Measurements from ENCODE around the gene CDC34.

Gene CDC34

DNA sequence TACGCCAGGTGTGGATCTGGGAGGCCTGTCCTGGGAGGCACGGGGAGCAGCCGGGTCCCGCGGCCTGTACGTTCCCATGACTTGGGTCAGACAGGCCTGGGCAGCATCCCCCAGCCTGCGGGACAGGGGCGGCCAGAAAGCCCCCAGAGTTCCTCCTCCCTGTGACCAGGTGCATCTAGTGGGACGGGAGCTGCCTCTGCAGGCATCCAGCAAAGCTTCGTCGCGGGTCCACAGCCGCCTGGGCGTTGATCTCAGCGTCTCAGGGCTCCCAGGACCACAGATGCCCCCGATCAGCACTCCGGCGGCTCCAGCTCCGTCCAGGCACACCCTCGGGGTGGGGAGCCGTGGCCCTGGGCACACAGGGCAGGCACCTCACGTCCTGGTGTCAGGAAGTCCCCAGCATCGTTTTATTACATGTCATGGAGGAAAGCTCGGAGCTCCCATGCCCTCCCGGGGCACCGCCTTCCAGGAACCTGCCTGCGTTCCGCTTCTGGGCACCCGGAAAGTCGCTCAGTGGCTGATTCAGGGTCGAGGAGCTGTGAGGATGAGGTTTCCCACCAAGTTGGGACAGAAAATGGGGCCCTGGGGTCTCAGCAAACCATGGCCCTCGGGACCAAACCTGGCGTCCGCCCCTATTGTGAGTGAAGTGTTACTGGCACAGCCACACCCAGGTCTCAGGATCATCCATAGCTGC, 10.8 kb downstream of the CDC34 start:
- no peak for DNase-seq (ENCODE audit: low read depth, low spot score)

DNA sequence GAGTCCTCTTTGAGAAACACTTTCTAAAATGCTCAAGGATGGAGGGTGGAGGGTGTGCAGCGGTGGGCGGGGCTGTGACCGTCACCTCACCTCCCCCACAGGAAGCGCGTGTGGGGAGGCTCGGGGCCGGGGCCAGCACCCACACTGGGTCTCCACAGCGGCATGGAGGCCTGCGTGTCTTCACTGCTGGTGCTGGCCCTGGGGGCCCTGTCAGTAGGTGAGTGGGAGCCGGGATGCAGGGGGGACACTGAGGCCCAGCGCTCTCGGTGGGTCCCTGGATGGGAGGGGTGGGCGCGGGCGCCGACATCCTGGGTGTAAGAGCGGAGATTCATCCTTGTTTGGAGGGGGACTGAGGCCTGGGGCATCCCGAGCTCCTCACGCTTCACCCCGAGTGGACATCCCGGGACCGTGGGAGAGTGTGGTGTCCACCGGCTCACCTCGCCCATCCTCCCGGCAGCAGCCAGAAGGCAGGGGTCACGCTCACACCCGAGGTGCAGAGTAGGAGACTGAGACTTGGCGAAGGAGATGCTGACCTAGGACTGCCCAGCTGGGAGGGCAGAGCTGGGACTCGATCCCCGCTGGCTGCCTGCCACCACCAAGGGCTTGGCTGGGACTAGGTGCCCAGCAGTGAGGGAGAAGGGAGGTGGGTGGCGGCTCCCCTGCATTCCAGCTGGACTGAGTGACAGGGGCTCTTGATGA, 12.5 kb downstream of the CDC34 start, which contains the start of gene GZMM:
TSS of gene GZMM (plus strand) at position 144 of the 699 bp plus-strand sequence. CDS start at position 163, 19 bp downstream.
- DNase-seq (ENCODE audit: low read depth, low spot score) = no peak

GRCh38 chr19:547117-547516, 15.6 kb downstream of the CDC34 start:
- no peak for DNase-seq (ENCODE audit: low read depth, low spot score)

- DNase-seq (ENCODE audit: low read depth, low spot score) = no peak
These were observed 16.5 kb downstream of the CDC34 start for GRCh38 chr19:547836-548720.

DNA sequence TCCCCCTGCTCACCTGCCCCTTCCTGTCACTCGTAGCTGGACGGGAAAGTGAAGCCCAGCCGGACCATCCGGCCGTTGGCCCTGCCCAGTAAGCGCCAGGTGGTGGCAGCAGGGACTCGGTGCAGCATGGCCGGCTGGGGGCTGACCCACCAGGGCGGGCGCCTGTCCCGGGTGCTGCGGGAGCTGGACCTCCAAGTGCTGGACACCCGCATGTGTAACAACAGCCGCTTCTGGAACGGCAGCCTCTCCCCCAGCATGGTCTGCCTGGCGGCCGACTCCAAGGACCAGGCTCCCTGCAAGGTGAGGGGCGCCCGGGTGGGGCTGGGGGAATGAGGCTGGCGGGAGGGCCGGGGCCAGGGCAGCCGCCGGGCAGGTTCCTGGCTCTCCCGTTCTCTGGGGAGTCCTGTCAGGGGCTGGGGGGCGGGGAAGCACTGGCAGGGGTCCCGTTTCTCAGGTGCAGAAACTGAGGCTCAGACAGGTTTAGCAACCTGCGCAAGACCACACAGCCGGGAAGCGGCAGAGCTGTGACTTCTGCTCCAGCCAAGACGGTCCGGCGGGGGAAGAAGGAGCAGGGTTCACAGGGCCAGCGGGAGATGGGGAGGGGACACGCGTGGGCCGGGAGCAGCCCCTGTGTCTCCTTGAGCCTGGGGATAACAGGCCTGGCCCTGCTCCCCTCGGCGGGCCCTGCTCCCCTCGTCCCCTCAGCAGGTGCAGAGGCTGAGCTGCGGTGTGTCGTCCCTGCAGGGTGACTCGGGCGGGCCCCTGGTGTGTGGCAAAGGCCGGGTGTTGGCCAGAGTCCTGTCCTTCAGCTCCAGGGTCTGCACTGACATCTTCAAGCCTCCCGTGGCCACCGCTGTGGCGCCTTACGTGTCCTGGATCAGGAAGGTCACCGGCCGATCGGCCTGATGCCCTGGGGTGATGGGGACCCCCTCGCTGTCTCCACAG, 17.6 kb downstream of the CDC34 start:
- DNase-seq (ENCODE audit: low read depth, low spot score) = no peak

GRCh38 chr19:554817-555216, 23.3 kb downstream of the CDC34 start:
- no peak for DNase-seq (ENCODE audit: low read depth, low spot score)

- no peak for DNase-seq (ENCODE audit: low read depth, low spot score)
These were observed 23.9 kb downstream of the CDC34 start for GRCh38 chr19:555474-555808.

DNA sequence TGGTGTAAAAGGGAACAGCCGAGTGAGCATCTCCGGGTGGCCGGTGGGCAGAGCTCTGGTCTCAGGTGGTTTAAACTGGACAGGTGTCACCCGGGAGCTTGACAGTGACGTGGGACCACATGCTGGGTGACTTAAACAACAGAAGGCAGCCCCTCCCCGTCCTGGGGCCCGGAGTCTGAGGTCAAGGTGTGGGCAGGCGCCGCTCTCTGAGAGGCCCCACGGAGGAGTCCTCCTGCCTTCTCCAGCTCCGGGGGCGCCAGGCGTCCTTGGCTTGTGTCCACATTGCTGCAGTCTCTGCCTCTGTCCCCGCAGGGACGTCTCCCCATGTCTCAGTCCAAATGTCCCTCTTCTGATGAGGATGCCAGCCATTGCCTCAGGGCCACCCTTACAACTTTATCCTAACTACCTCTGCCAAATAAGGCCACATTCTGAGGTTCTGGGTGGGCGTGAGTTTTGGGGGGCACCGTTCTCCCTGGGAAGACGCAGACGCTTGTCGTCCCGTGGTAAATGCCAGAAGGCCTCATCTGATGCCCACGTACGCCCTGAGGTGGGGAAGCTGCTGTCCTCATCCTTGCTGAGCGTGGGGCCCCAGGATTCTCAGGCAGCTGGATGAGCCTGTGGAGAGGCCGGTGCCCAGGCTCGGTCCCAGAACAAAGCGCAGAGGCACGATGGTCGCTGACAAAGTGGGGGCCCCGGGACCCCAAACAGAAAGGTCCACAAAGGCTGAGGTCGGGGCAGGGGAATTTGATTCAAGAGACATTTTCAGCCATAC, 25.2 kb downstream of the CDC34 start:
- DNase-seq (ENCODE audit: low read depth, low spot score) = no peak

GRCh38 chr19:558770-559439, 27.3 kb downstream of the CDC34 start:
- no peak for DNase-seq (ENCODE audit: low read depth, low spot score)

DNA sequence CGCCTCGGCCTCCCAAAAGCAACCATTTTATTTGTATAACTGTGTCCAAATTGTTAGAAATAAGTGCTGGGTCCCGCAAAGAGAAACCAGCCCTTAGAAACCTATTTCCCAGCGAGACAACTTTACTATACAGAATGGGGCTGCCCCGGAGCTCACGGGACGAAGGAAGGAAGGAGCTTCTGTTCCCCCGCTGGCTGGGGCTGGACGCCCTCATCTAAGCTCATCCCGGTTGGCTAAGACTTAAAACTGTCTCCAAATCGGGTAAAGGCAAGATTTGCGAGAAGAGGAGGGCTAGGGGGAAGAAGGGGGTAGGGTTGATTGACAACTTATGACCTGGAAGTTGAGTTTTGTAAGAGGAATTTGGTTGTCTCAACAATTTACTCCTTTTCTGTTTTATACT, 28.6 kb downstream of the CDC34 start:
- DNase-seq (ENCODE audit: low read depth, low spot score) = no peak

DNA sequence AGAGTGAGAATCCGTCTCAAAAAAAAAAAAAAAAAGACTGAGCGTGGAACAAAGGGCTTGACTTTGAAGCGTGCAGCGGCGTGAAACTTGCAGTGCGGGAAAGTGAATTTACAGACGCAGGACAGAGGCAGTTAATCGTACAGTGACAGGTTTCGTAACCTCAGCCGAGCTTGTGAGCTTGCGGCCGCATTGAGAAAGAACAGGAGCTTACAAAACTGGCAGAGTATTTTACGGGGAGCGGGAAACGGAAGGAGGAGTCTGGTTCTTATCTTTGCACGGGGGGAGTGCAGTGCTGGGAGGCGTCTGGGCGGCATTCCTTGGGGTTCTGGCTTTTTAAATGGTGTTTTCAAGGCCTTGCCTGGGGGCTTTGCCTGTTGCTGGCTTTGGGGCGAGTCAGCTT, 34.8 kb downstream of the CDC34 start:
- DNase-seq (ENCODE audit: low read depth, low spot score) = no peak

- DNase-seq (ENCODE audit: low read depth, low spot score) = no peak
These were observed 35.3 kb downstream of the CDC34 start for GRCh38 chr19:566844-567243.

- DNase-seq (ENCODE audit: low read depth, low spot score) = no peak
These were observed 35.8 kb downstream of the CDC34 start for GRCh38 chr19:567296-567900.

- DNase-seq (ENCODE audit: low read depth, low spot score) = no peak
These were observed 38.7 kb downstream of the CDC34 start for GRCh38 chr19:570251-570686.

DNA sequence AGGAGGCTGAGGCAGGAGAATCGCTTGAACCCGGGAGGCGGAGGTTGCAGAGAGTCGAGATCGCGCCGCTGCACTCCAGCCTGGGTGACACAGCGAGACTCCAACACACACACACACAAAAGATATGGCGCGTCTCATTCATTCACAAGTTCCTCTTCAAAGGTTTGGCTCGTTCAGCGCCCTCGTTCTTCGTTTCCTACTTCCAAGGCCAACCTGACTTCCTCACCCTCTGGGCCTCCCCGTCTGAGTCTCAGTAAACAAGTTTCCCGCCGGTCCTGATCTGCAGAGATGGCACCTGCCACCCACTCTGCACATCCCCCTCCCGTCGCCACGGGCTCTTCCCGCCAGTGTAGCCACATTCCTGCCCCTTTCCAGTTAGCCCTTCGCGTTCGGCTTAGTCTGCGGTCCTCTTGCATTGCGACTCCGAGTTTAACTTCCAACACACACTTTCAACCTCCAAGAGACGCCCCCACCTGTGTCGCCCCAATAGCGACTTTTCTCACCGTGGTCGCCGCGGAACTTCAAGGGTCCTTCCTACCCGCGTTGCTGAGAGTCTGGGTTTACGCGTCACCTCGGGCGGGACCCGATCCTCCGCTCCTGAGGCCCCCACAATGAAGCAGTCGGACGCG, 39.5 kb downstream of the CDC34 start:
- DNase-seq (ENCODE audit: low read depth, low spot score) = no peak

GRCh38 chr19:571566-571974, 40.0 kb downstream of the CDC34 start:
- DNase-seq (ENCODE audit: low read depth, low spot score) = no peak

GRCh38 chr19:572140-572742, 40.7 kb downstream of the CDC34 start, which contains the start of gene BSG:
TSS of gene BSG (plus strand) at chr19:572596. CDS start at chr19:572635, 39 bp downstream.
- peak; percentile 91 for DNase-seq (ENCODE audit: low read depth, low spot score)

DNA sequence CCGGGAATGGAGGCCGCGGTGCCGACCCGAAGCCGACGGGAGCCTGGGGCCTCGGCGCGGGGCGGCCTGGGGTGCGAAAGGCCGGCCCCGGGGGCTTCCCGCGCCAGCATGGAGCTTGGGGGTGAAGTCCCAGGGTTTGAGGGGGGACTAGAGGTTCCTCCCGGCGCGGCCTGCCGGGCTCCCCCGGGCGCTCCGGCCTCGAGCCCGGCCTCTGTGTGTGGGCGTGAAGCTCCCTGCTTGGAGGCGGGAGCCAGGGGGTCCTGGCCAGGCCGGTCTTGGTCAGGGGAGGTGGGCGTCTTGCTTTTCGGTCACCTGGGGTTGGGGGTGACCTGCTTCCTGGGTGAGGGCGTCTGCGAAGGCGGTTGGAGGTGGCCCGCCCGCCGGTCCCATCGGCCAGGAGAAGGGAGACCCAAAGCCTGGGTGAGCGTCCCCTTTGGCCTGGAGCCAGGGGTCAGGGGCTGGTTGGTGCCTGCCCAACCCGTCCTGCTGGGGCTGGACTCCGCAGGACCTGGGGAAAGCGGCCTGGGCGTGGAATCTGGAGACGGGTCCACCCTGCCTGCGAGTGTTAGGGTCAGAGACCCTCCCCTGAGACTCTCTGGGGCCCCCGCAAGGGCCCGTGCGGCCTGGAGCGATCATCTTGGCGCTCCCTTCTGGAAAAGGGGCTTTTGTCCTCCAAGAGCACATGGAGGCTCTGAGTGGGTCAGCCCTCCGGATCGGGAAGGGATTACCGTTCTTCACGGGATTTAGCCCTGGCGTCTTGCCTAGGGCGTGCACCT, 41.4 kb downstream of the CDC34 start:
- no peak for DNase-seq (ENCODE audit: low read depth, low spot score)
